IMR-90 (cell line): ENCODE measurements around the gene AXIN1. TPM values are rescaled to one million over a fixed set of nuclear protein-coding genes. Genes with fewer than 3 reads are reported as not detected.

Experiments used
- ATAC-seq: fragments of 200-7000 bp; cut with Tn5 transposase; 2 replicates; pipeline ENCODE4 v1.9.1; 2020; ENCODE audit warnings: low read depth, mild to moderate bottlenecking, moderate library complexity
- BruUV-seq: library from RNA; stranded (reverse); fragments of 400-500 nt; replicated peaks from 2 replicates; lab custom pipeline; 2021; lab: Mats Ljungman, UMichigan
- CTCF ChIA-PET: fragments of 300-600 bp; formaldehyde crosslinking; extraction: SDS; loops from one replicate; lab custom pipeline; 2021; ENCODE audit warnings: antibody characterized with exemption; lab: Yijun Ruan, JAX
- POLR2A ChIA-PET: fragments of 300-600 bp; sonication (Branson Sonifier 250); formaldehyde crosslinking; loops from one replicate; lab custom pipeline; 2022; ENCODE audit warnings: antibody characterized with exemption; ENCODE audit not compliant: unreplicated experiment; lab: Charles Lee
- DNase-seq: peaks from one replicate; pipeline ENCODE4 v3.0.0; 2013
- H2AFZ ChIP-seq: replicated peaks from 2 replicates; pipeline ENCODE3; 2013; ENCODE audit warnings: low read length, mild to moderate bottlenecking; ENCODE audit not compliant: poor library complexity
- H2AK5ac ChIP-seq: 2 replicates; pipeline ENCODE4 v1.6.1; 2013; ENCODE audit warnings: low read depth, low read length, inconsistent platforms
- H2AK9ac ChIP-seq: replicated peaks from 2 replicates; pipeline ENCODE3; 2013; ENCODE audit warnings: mild to moderate bottlenecking, low read depth, low read length, moderate library complexity; ENCODE audit not compliant: poor library complexity
- H2BK120ac ChIP-seq: 2 replicates; pipeline ENCODE4 v1.6.1; 2013; ENCODE audit warnings: low read depth, low read length, inconsistent platforms
- H2BK15ac ChIP-seq: 3 replicates; pipeline ENCODE4 v1.6.1; 2013; ENCODE audit warnings: low read depth, low read length, inconsistent platforms
- H2BK20ac ChIP-seq: 2 replicates; pipeline ENCODE4 v1.6.1; 2013; ENCODE audit warnings: low read depth, mild to moderate bottlenecking, inconsistent platforms, low read length, moderate library complexity
- H2BK5ac ChIP-seq: 2 replicates; pipeline ENCODE4 v1.6.1; 2013; ENCODE audit warnings: mild to moderate bottlenecking, low read depth, low read length, inconsistent platforms; ENCODE audit not compliant: poor library complexity, severe bottlenecking
- H3K14ac ChIP-seq: replicated peaks from 2 replicates; pipeline ENCODE4 v1.6.1; 2013; ENCODE audit warnings: low read depth, low read length, inconsistent platforms
- H3K18ac ChIP-seq: 2 replicates; pipeline ENCODE4 v1.6.1; 2013; ENCODE audit warnings: low read depth, low read length, control low read depth
- H3K23ac ChIP-seq: 2 replicates; pipeline ENCODE4 v1.6.1; 2013; ENCODE audit warnings: low read depth, low read length, inconsistent platforms
- H3K27ac ChIP-seq: 2 replicates; pipeline ENCODE4 v1.5.1; 2013; ENCODE audit warnings: mild to moderate bottlenecking, control low read depth, low read length; ENCODE audit not compliant: insufficient read depth
- H3K27me3 ChIP-seq: 2 replicates; pipeline ENCODE4 v1.6.1; 2013; ENCODE audit warnings: low read length; ENCODE audit not compliant: control insufficient read depth, insufficient read depth
- H3K36me3 ChIP-seq: 2 replicates; pipeline ENCODE4 v1.6.1; 2013; ENCODE audit warnings: low read length, mixed read lengths; ENCODE audit not compliant: control insufficient read depth, insufficient read depth
- H3K4ac ChIP-seq: 2 replicates; pipeline ENCODE4 v1.6.1; 2013; ENCODE audit warnings: low read depth, low read length, inconsistent platforms
- H3K4me1 ChIP-seq: 2 replicates; pipeline ENCODE4 v1.6.1; 2013; ENCODE audit warnings: low read length, mixed read lengths; ENCODE audit not compliant: control insufficient read depth, insufficient read depth
- H3K4me2 ChIP-seq: 2 replicates; pipeline ENCODE4 v1.6.1; 2013; ENCODE audit warnings: low read depth, mild to moderate bottlenecking, control low read depth, low read length, moderate library complexity
- H3K4me3 ChIP-seq: 2 replicates; pipeline ENCODE4 v1.5.1; 2013; ENCODE audit warnings: low read depth, mild to moderate bottlenecking, control low read depth, low read length, moderate library complexity; ENCODE audit not compliant: insufficient read depth
- H3K56ac ChIP-seq: 2 replicates; pipeline ENCODE4 v1.6.1; 2013; ENCODE audit warnings: low read length, inconsistent platforms; ENCODE audit not compliant: insufficient read depth; ENCODE audit errors: extremely low read depth
- H3K79me1 ChIP-seq, 2 experiments: 2 replicates each; pipeline ENCODE4 v1.6.1; 2013; ENCODE audit warnings: low read length in 2 of 2, inconsistent platforms in 1 of 2, low read depth in 1 of 2
- H3K9ac ChIP-seq: 2 replicates; pipeline ENCODE4 v1.6.1; 2013; ENCODE audit warnings: low read depth, low read length, control low read depth
- H3K9me1 ChIP-seq: 2 replicates; pipeline ENCODE4 v1.6.1; 2013; ENCODE audit warnings: low read length, inconsistent platforms; ENCODE audit not compliant: insufficient read depth
- H3K9me3 ChIP-seq: 2 replicates; pipeline ENCODE4 v1.6.1; 2013; ENCODE audit warnings: low read length; ENCODE audit not compliant: control insufficient read depth, insufficient read depth
- H4K20me1 ChIP-seq: 2 replicates; pipeline ENCODE4 v1.6.1; 2013; ENCODE audit warnings: low read length, inconsistent platforms; ENCODE audit not compliant: insufficient read depth
- H4K5ac ChIP-seq: 2 replicates; pipeline ENCODE4 v1.6.1; 2013; ENCODE audit warnings: mild to moderate bottlenecking, low read depth, low read length, control low read depth
- H4K8ac ChIP-seq, 2 experiments: 2 replicates each; pipeline ENCODE4 v1.6.1; 2013; ENCODE audit warnings: low read depth in 2 of 2, low read length in 2 of 2, control low read depth in 1 of 2, inconsistent platforms in 1 of 2
- H4K91ac ChIP-seq: 2 replicates; pipeline ENCODE4 v1.6.1; 2013; ENCODE audit warnings: low read depth, low read length, inconsistent platforms; ENCODE audit not compliant: insufficient read depth
- FOS ChIP-seq: fragments of 150-350 bp; IDR thresholded peaks from 2 replicates; pipeline ENCODE4 v1.6.1; 2016; ENCODE audit warnings: low read depth, low read length
- MXI1 ChIP-seq: IDR thresholded peaks from 2 replicates; pipeline ENCODE4 v1.6.1; 2012; ENCODE audit warnings: low read depth, mild to moderate bottlenecking, low read length, moderate library complexity, borderline replicate concordance
- RCOR1 ChIP-seq: IDR thresholded peaks from 2 replicates; pipeline ENCODE4 v1.6.1; 2012; ENCODE audit warnings: mild to moderate bottlenecking, low read length, improper control_type of control experiment; ENCODE audit not compliant: insufficient replicate concordance
- RFX5 ChIP-seq: IDR thresholded peaks from 2 replicates; pipeline ENCODE4 v1.8.0; 2012; ENCODE audit warnings: low read depth, mild to moderate bottlenecking, low read length, moderate library complexity
- WGBS, 2 experiments: methylation state at CpG; one replicate each; pipeline versions ENCODE4 v1.1.5 to v1.1.7; 2013; ENCODE audit warnings: missing lambda C conversion rate in 2 of 2; ENCODE audit not compliant: insufficient read length in 1 of 2; ENCODE audit errors: extremely low coverage in 2 of 2; 5-methylcytosine and 5-hydroxymethylcytosine counted together
- dilution Hi-C: fragments of 300-500 bp; cut with HindIII; formaldehyde crosslinking; loops from one replicate; pipeline ENCODE4 v1.14.3; 2018; ENCODE audit warnings: low sequenced_read_pairs; ENCODE audit not compliant: unreplicated experiment
- in situ Hi-C: fragments of 300-500 bp; cut with MboI; formaldehyde crosslinking; loops from 3 replicates; pipeline ENCODE4 v1.14.3; 2019; ENCODE audit warnings: low sequenced_read_pairs, inconsistent platforms, mixed read lengths
- intact Hi-C: fragments of 100-400 bp; cut with micrococcal nuclease; formaldehyde crosslinking; loops from 2 replicates; pipeline ENCODE4 v1.10.0; 2022
- polyA plus RNA-seq, 3 experiments: library from polyadenylated mRNA; depleted of rRNA; stranded (reverse); fragments of >200 nt; gene quantifications; 2 replicates each; pipeline ENCODE4 v1.2.3, GENCODE V29; 2012; ENCODE audit warnings: low replicate concordance in 1 of 3
- total RNA-seq: library from RNA; depleted of rRNA; stranded (reverse); fragments of >200 nt; gene quantifications from 2 replicates; pipeline ENCODE4 v1.2.3, GENCODE V29; 2012
- TF ChIP-seq, protein P1 (sequence below): fragments of 150-350 bp; IDR thresholded peaks from 2 replicates; pipeline ENCODE4 v1.6.1; 2017; ENCODE audit warnings: mild to moderate bottlenecking, antibody characterized with exemption, low read length, low read depth

Gene AXIN1
- total and polyA plus RNA-seq, 2 of the 4 experiments (the other 2 are of a cell fraction): 10.9 to 14.2 TPM

DNA sequence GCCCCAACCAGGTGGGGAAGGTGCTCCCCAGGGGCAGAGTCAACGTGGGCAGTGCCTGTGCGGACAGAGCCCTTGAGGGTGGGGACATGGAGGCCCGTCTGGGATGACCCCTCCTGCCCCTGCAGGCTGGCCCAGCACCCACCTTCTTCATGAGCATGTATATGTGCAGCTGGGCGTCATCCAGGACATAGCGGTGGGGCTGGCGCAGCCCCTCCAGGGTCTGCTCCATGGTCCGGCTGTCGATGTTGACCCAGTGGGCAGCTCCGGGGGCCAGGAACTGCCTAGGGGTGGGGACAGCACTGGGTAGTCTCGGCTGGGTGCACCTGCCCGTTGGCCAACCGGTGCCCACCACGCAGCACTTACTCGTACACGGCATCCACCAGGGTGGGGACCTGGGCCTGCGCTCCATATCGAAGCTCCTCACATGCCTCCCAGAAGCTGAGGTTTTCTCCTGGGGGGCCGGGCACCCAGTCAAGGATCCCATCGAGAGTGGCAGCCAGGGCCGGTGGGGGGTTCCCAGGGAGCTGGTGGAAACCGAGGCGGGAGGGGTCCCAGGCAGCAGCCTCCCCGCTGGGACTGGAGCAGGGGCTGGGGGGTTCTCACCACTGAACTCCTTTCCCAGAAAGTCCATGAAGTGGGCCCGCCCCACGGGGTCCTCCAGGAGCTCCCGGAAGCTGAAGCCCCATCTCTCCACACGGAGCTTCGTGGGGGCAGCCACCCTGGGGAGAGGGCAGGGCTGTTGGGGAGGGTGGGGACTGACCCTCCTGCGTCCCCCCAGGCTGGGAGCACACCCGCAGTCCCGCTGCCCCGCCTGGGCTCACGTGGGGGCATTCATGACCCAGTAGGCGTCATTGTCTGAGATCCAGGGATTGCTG lies 81.9 kb downstream of the AXIN1 start:
- H4K5ac ChIP-seq: no peak overlapping the region
- H3K18ac ChIP-seq: no peak overlapping the region
- no peak overlapping the region for H3K23ac ChIP-seq
- intact Hi-C loops: no loop called here
- no TSS peak for BruUV-seq
- no peak overlapping the region for H3K27ac ChIP-seq
- ChIA-PET CTCF (no interaction called here), POLR2A (no interaction called here)
- no peak overlapping the region for H3K4me3 ChIP-seq
- H2AFZ ChIP-seq: no peak overlapping the region
- H2AK5ac ChIP-seq: no peak overlapping the region
- H4K20me1 ChIP-seq: no peaks in the 10 kb centered on the region
- H4K8ac ChIP-seq: no peak overlapping the region
- H4K91ac ChIP-seq: no peak overlapping the region
- no peaks in the 10 kb centered on the region for H3K9me3 ChIP-seq
- DNase-seq (no peak), ATAC-seq (no peak)
- H2BK15ac ChIP-seq: no peak overlapping the region
- no peak overlapping the region for H2BK120ac ChIP-seq
- no peak overlapping the region for H3K9ac ChIP-seq
- in situ Hi-C loops: no loop called here
- H3K14ac ChIP-seq: no peak overlapping the region
- peaks cover 3% of the 10 kb centered on the region; the same call in 1 of the 2 replicates for H3K4me1 ChIP-seq
- no peak overlapping the region for H3K56ac ChIP-seq
- H3K79me1 ChIP-seq: no peaks in the 10 kb centered on the region
- WGBS, 2 experiments: 86% methylated on average over 10 of the region's 34 CpGs; no CpG with 5 or more reads in 1 of the 2 experiments
- H3K4me2 ChIP-seq: no peak overlapping the region
- dilution Hi-C loops: no loop called here
- H3K4ac ChIP-seq: no peak overlapping the region
- no peak overlapping the region for H2AK9ac ChIP-seq
- no peak overlapping the region for H2BK5ac ChIP-seq
- no peaks in the 10 kb centered on the region for H3K36me3 ChIP-seq
- TF ChIP-seq MXI1 (no peak), FOS (no peak), RFX5 (no peak), RCOR1 (no peak)
- TF ChIP-seq, protein P1, sequence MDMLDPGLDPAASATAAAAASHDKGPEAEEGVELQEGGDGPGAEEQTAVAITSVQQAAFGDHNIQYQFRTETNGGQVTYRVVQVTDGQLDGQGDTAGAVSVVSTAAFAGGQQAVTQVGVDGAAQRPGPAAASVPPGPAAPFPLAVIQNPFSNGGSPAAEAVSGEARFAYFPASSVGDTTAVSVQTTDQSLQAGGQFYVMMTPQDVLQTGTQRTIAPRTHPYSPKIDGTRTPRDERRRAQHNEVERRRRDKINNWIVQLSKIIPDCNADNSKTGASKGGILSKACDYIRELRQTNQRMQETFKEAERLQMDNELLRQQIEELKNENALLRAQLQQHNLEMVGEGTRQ: no peak
- peaks cover 3% of the 10 kb centered on the region for H3K9me1 ChIP-seq
- H3K27me3 ChIP-seq: peaks cover 12% of the 10 kb centered on the region; the same call in 1 of the 2 replicates
- H2BK20ac ChIP-seq: no peak overlapping the region
